ENCODE results near the gene ATG5.

- TF ChIP-seq CTCF (tag by site-specific recombination; IDR thresholded peaks at IDR 0.05), result no peak
- no peak for TF ChIP-seq ZNF341 (tag by site-specific recombination; IDR thresholded peaks at IDR 0.05; ENCODE audit: low read depth)
- no peak for TF ChIP-seq ELK4 (IDR thresholded peaks at IDR 0.05; ENCODE audit: borderline replicate concordance, low read depth, low read length)
- TF ChIP-seq ZNF426 (tag by site-specific recombination; IDR thresholded peaks at IDR 0.05), result no peak
- TF ChIP-seq ZBTB1 (tag by site-specific recombination; IDR thresholded peaks at IDR 0.05), result no peak
- TF ChIP-seq ZNF133 (tag by site-specific recombination; IDR thresholded peaks at IDR 0.05), result no peak
- no peak for TF ChIP-seq ZNF580 (tag by site-specific recombination; IDR thresholded peaks at IDR 0.05)
Observed at GRCh38 chr6:106315765-106316374, 9.7 kb downstream of the ATG5 start.

All from HEK293 (cell line).